Tibial nerve (tissue), 4 donors: ENCODE data around the gene ZMYND12.

ENCODE experiments used
- CTCF ChIP-seq, 5 experiments: fragments of 200-600 bp in 3 of 5; fragments of 450-650 bp in 2 of 5; sonication (generic) in 3 of 5; IDR thresholded peaks; one replicate each; pipeline ENCODE4 v1.5.1; 2016 to 2019; ENCODE audit warnings: antibody characterized with exemption in 5 of 5, mild to moderate bottlenecking in 3 of 5, moderate library complexity in 2 of 5
- EP300 ChIP-seq, 2 donors: sonication (generic); formaldehyde crosslinking; IDR thresholded peaks; one replicate each; pipeline ENCODE4 v1.6.1; 2017; ENCODE audit warnings: antibody characterized with exemption in 2 of 2, mild to moderate bottlenecking in 1 of 2

- TF ChIP-seq CTCF (IDR thresholded peaks at IDR 0.05) (no peak), EP300 (IDR thresholded peaks at IDR 0.05) (no peak)
Observed at GRCh38 chr1:42469727-42470126, 13.9 kb upstream of the ZMYND12 start.
